SK-N-SH (cell line): Measurements from ENCODE around the gene TMEM174. TPM values are rescaled to one million over a fixed set of nuclear protein-coding genes. Genes with fewer than 3 reads are reported as not detected.

ENCODE experiments used
- CTCF ChIA-PET: fragments of 300-600, 350-600 bp; formaldehyde crosslinking; extraction: SDS; loops from one replicate; lab custom pipeline; 2021; lab: Yijun Ruan, JAX
- POLR2A ChIA-PET: fragments of 350-600 bp; sonication (Branson Sonifier 250); formaldehyde crosslinking; extraction: SDS; loops from one replicate; lab custom pipeline; 2020; ENCODE audit warnings: antibody characterized with exemption, inconsistent platforms; lab: Yijun Ruan, JAX
- DNase-seq: peaks from one replicate; pipeline ENCODE4 v3.0.0; 2012
- H2AFZ ChIP-seq: fragments of 200-600 bp; sonication (generic); 2 replicates; pipeline ENCODE4 v1.8.1; 2016; ENCODE audit warnings: antibody characterized with exemption, mild to moderate bottlenecking, low read depth
- H3F3A ChIP-seq: fragments of 200-600 bp; sonication (generic); replicated peaks from 2 replicates; pipeline ENCODE3; 2016; ENCODE audit warnings: antibody characterized with exemption, mild to moderate bottlenecking; ENCODE audit not compliant: insufficient read depth
- H3K27ac ChIP-seq, 2 experiments: fragments of 200-500 bp in 1 of 2; fragments of 200-600 bp in 1 of 2; sonication (Bioruptor generic) in 1 of 2; sonication (generic), shearing (Covaris generic) in 1 of 2; 2 replicates each; pipeline versions ENCODE4 v1.5.1 to v1.6.1; 2014 to 2016; ENCODE audit warnings: low read depth in 2 of 2, inconsistent platforms in 1 of 2, low read length in 1 of 2, mild to moderate bottlenecking in 1 of 2, mixed read lengths in 1 of 2
- H3K27me3 ChIP-seq: fragments of 200-600 bp; sonication (generic), shearing (Covaris generic); 2 replicates; pipeline ENCODE4 v1.6.1; 2016; ENCODE audit warnings: mixed run types; ENCODE audit not compliant: insufficient read depth
- H3K36me3 ChIP-seq, 2 experiments: fragments of 200-500 bp in 1 of 2; fragments of 200-600 bp in 1 of 2; sonication (Bioruptor generic) in 1 of 2; sonication (generic) in 1 of 2; replicated peaks in 1 of 2; 2 replicates each; pipeline versions ENCODE3 to v1.5.1; 2014 to 2016; ENCODE audit warnings: low read length in 1 of 2, mild to moderate bottlenecking in 1 of 2; ENCODE audit not compliant: insufficient read depth in 2 of 2, control insufficient read depth in 1 of 2
- H3K4me1 ChIP-seq, 2 experiments: fragments of 200-500 bp in 1 of 2; fragments of 200-600 bp in 1 of 2; sonication (Bioruptor generic) in 1 of 2; sonication (generic), shearing (Covaris generic) in 1 of 2; 2 replicates each; pipeline versions ENCODE4 v1.5.1 to v1.6.1; 2014 to 2016; ENCODE audit warnings: low read depth in 1 of 2, low read length in 1 of 2, mixed run types in 1 of 2; ENCODE audit not compliant: insufficient read depth in 2 of 2, control insufficient read depth in 1 of 2
- H3K4me2 ChIP-seq: fragments of 200-600 bp; sonication (generic), shearing (Covaris generic); 2 replicates; pipeline ENCODE4 v1.6.1; 2017; ENCODE audit warnings: mixed run types
- H3K4me3 ChIP-seq, 2 experiments: fragments of 200-500 bp in 1 of 2; fragments of 200-600 bp in 1 of 2; sonication (Bioruptor generic) in 1 of 2; sonication (generic), shearing (Covaris generic) in 1 of 2; 2 replicates each; pipeline versions ENCODE4 v1.5.1 to v1.8.1; 2014 to 2016; ENCODE audit warnings: low read depth in 2 of 2, inconsistent platforms in 1 of 2, low read length in 1 of 2, mild to moderate bottlenecking in 1 of 2, mixed read lengths in 1 of 2, moderate library complexity in 1 of 2
- H3K79me2 ChIP-seq: fragments of 200-600 bp; sonication (generic); 2 replicates; pipeline ENCODE4 v1.8.1; 2017; ENCODE audit warnings: mild to moderate bottlenecking; ENCODE audit not compliant: insufficient read depth
- H3K9ac ChIP-seq: fragments of 200-600 bp; sonication (generic); 2 replicates; pipeline ENCODE4 v1.6.1; 2017; ENCODE audit warnings: mixed run types
- H3K9me2 ChIP-seq: fragments of 200-600 bp; sonication (generic); 2 replicates; pipeline ENCODE4 v1.6.1; 2017; ENCODE audit warnings: mixed run types
- H3K9me3 ChIP-seq: fragments of 200-600 bp; sonication (generic); 2 replicates; pipeline ENCODE4 v1.6.1; 2017; ENCODE audit warnings: mixed run types, mild to moderate bottlenecking, moderate library complexity
- H4K20me1 ChIP-seq: fragments of 200-600 bp; sonication (generic); 2 replicates; pipeline ENCODE4 v1.6.1; 2017; ENCODE audit warnings: mild to moderate bottlenecking, mixed run types; ENCODE audit not compliant: insufficient read depth
- CTCF ChIP-seq: fragments of 200-600 bp; sonication (generic); IDR thresholded peaks from 2 replicates; pipeline ENCODE4 v1.6.1; 2017; ENCODE audit warnings: antibody characterized with exemption, mild to moderate bottlenecking, moderate library complexity
- FOSL2 ChIP-seq: IDR thresholded peaks from 2 replicates; pipeline ENCODE4 v1.4.0; 2012; ENCODE audit warnings: low read depth, mild to moderate bottlenecking, moderate library complexity, borderline replicate concordance
- GABPA ChIP-seq: IDR thresholded peaks from 2 replicates; pipeline ENCODE4 v1.4.0; 2012; ENCODE audit warnings: low read depth, mild to moderate bottlenecking
- GATA2 ChIP-seq: sonication (generic); formaldehyde crosslinking; IDR thresholded peaks from 2 replicates; pipeline ENCODE4 v1.5.0; 2020; ENCODE audit warnings: mild to moderate bottlenecking, missing genetic modification reagents
- MAX ChIP-seq: IDR thresholded peaks from 2 replicates; pipeline ENCODE4 v1.4.0; 2012; ENCODE audit warnings: low read depth
- NRF1 ChIP-seq: IDR thresholded peaks from 2 replicates; pipeline ENCODE4 v1.6.1; 2012; ENCODE audit warnings: low read depth, mild to moderate bottlenecking, low read length
- REST ChIP-seq: IDR thresholded peaks from 2 replicates; pipeline ENCODE4 v1.6.1; 2012; ENCODE audit warnings: mild to moderate bottlenecking, low read depth, low read length, moderate library complexity
- RFX5 ChIP-seq: IDR thresholded peaks from 2 replicates; pipeline ENCODE4 v1.6.1; 2012; ENCODE audit warnings: mild to moderate bottlenecking, improper control_type of control experiment, low read length
- RXRA ChIP-seq: IDR thresholded peaks from 2 replicates; pipeline ENCODE4 v1.4.0; 2012; ENCODE audit warnings: low read depth, mild to moderate bottlenecking, borderline replicate concordance
- SIN3A ChIP-seq: IDR thresholded peaks from 2 replicates; pipeline ENCODE4 v1.6.1; 2012; ENCODE audit warnings: low read depth, mild to moderate bottlenecking, low read length, moderate library complexity, borderline replicate concordance
- TCF12 ChIP-seq: IDR thresholded peaks from 2 replicates; pipeline ENCODE4 v1.4.0; 2012
- USF1 ChIP-seq: IDR thresholded peaks from 2 replicates; pipeline ENCODE4 v1.4.0; 2012; ENCODE audit warnings: low read depth, borderline replicate concordance
- USF2 ChIP-seq: fragments of 150-350 bp; IDR thresholded peaks from 2 replicates; pipeline ENCODE4 v1.6.1; 2017; ENCODE audit warnings: antibody characterized with exemption, low read length, low read depth, borderline replicate concordance
- WGBS: methylation state at CpG from one replicate; pipeline ENCODE4 v1.1.6; 2017; ENCODE audit warnings: low lambda C conversion rate; 5-methylcytosine and 5-hydroxymethylcytosine counted together
- polyA plus RNA-seq, 3 experiments: library from polyadenylated mRNA; depleted of rRNA; stranded (reverse); fragments of >200 nt; gene quantifications; 2 replicates each; pipeline ENCODE4 v1.2.3, GENCODE V29; 2012

The TMEM174 gene
- polyA plus RNA-seq, 1 of the 3 experiments (the other 2 are of a cell fraction), result not detected

- Histone ChIP-seq H3K4me3 (no peak overlapping the region), H3K4me1 (peaks cover 5 to 8% of the 10 kb centered on the region in 2 experiments; a peak in 2 of 4 replicates), H3K9ac (no peak overlapping the region), H3F3A (peaks cover 8% of the 10 kb centered on the region), H2AFZ (no peak overlapping the region), H3K27me3 (peaks cover 4% of the 10 kb centered on the region; the same call in 1 of the 2 replicates), H3K27ac (no peak overlapping the region), H3K9me2 (no peaks in the 10 kb centered on the region), H3K36me3 (no peaks in the 10 kb centered on the region), H3K4me2 (no peak overlapping the region), H4K20me1 (no peaks in the 10 kb centered on the region), H3K79me2 (no peaks in the 10 kb centered on the region), H3K9me3 (no peaks in the 10 kb centered on the region)
- ChIA-PET POLR2A (no interaction called here), CTCF (interaction anchor here (2.8 kb wide), 1 partner anchor 9 kb away, joined by 11 read pairs; no protein-coding TSS in a partner anchor)
- WGBS, result 35% methylated on average over 4 of the region's 4 CpGs
- TF ChIP-seq USF2, result no peak
- TF ChIP-seq FOSL2, result no peak
- no peak for TF ChIP-seq RFX5
- TF ChIP-seq SIN3A, result no peak
- TF ChIP-seq REST, result no peak
- TF ChIP-seq MAX, result no peak
- TF ChIP-seq TCF12, result no peak
- no peak for TF ChIP-seq CTCF
- no peak for TF ChIP-seq RXRA
- no peak for TF ChIP-seq GABPA
- no peak for TF ChIP-seq USF1
- no peak for TF ChIP-seq NRF1
- no peak for TF ChIP-seq GATA2 (CRISPR knock-in tag)
- DNase-seq, result no peak
Observed at GRCh38 chr5:73192370-73192769, 19.4 kb downstream of the TMEM174 start.
